RWPE2 (cell line): ENCODE measurements around the gene IDH3A.

ENCODE experiments used
- ATAC-seq: fragments of 200-7000 bp; cut with Tn5 transposase; 3 replicates; pipeline ENCODE4 v1.9.1; 2021; ENCODE audit warnings: low read depth
- DNase-seq: peaks from one replicate; pipeline ENCODE4 v3.0.0-alpha.2; 2020; ENCODE audit warnings: low spot score
- H3K27ac ChIP-seq: fragments of 450-650 bp; 2 replicates; pipeline ENCODE4 v1.5.1; 2017; ENCODE audit warnings: mild to moderate bottlenecking; ENCODE audit not compliant: poor library complexity, severe bottlenecking
- H3K27me3 ChIP-seq: fragments of 250-450 bp; sonication (Bioruptor Pico); 2 replicates; pipeline ENCODE4 v1.5.1; 2021; ENCODE audit warnings: mild to moderate bottlenecking, moderate library complexity; ENCODE audit not compliant: insufficient read depth, poor library complexity, severe bottlenecking
- H3K36me3 ChIP-seq: fragments of 250-450 bp; sonication (Bioruptor Pico); 2 replicates; pipeline ENCODE4 v1.5.1; 2020; ENCODE audit warnings: low read depth, mild to moderate bottlenecking, moderate library complexity
- H3K4me1 ChIP-seq: fragments of 250-450 bp; sonication (Bioruptor Pico); 2 replicates; pipeline ENCODE4 v1.5.1; 2021; ENCODE audit warnings: mild to moderate bottlenecking, moderate library complexity; ENCODE audit not compliant: insufficient read depth, poor library complexity, severe bottlenecking
- H3K4me3 ChIP-seq: fragments of 250-450 bp; sonication (Bioruptor Pico); 2 replicates; pipeline ENCODE4 v1.5.1; 2021; ENCODE audit warnings: mild to moderate bottlenecking, moderate library complexity; ENCODE audit not compliant: severe bottlenecking
- H3K9me3 ChIP-seq: fragments of 250-450 bp; sonication (Bioruptor Pico); 2 replicates; pipeline ENCODE4 v1.5.1; 2021; ENCODE audit warnings: mild to moderate bottlenecking, moderate library complexity; ENCODE audit not compliant: severe bottlenecking
- CTCF ChIP-seq: fragments of 450-650 bp; IDR thresholded peaks from one replicate; pipeline ENCODE4 v1.5.1; 2017; ENCODE audit warnings: mild to moderate bottlenecking, moderate library complexity; ENCODE audit not compliant: poor library complexity, severe bottlenecking

Gene IDH3A

GRCh38 chr15:78195735-78196201, 46.6 kb downstream of the IDH3A start:
- no peaks in the 10 kb centered on the region for H3K4me1 ChIP-seq
- ATAC-seq (peak; percentile 88), DNase-seq (peak; percentile 64)
- peak; percentile 97 for TF ChIP-seq CTCF
- H3K27me3 ChIP-seq: peaks cover 5% of the 10 kb centered on the region
- no peak overlapping the region for H3K27ac ChIP-seq
- H3K36me3 ChIP-seq: no peaks in the 10 kb centered on the region
- H3K9me3 ChIP-seq: peaks cover 3% of the 10 kb centered on the region
- H3K4me3 ChIP-seq: no peak overlapping the region

GRCh38 chr15:78197632-78198031, 48.5 kb downstream of the IDH3A start:
- no peak overlapping the region for H3K27ac ChIP-seq

GRCh38 chr15:78200276-78200930, 51.2 kb downstream of the IDH3A start:
- ATAC-seq: no peak
- Histone ChIP-seq H3K9me3 (no peaks in the 10 kb centered on the region), H3K36me3 (no peaks in the 10 kb centered on the region), H3K4me1 (no peaks in the 10 kb centered on the region), H3K4me3 (no peak overlapping the region), H3K27me3 (no peaks in the 10 kb centered on the region), H3K27ac (no peak overlapping the region)
- no peak for TF ChIP-seq CTCF
- DNase-seq: peak; percentile 49

More at GRCh38 chr15:78197632-78198031, 48.5 kb downstream of the IDH3A start:
- DNase-seq: peak; percentile 16
- Histone ChIP-seq H3K4me1 (no peaks in the 10 kb centered on the region), H3K4me3 (no peak overlapping the region), H3K27me3 (no peaks in the 10 kb centered on the region), H3K9me3 (no peaks in the 10 kb centered on the region), H3K36me3 (no peaks in the 10 kb centered on the region)
- no peak for ATAC-seq
- TF ChIP-seq CTCF: no peak

- Histone ChIP-seq H3K27ac (no peak overlapping the region), H3K27me3 (no peaks in the 10 kb centered on the region), H3K9me3 (no peaks in the 10 kb centered on the region), H3K4me1 (no peaks in the 10 kb centered on the region), H3K4me3 (no peak overlapping the region), H3K36me3 (no peaks in the 10 kb centered on the region)
- ATAC-seq (no peak), DNase-seq (peak; percentile 60)
- TF ChIP-seq CTCF: no peak
Measured at GRCh38 chr15:78201281-78202190, 52.4 kb downstream of the IDH3A start.
